A549 (cell line): ENCODE results near the gene HOXB9. TPM values are rescaled to one million over a fixed set of nuclear protein-coding genes. Genes with fewer than 3 reads are reported as not detected.

Experiments
- ATAC-seq, 2 experiments: fragments of 200-7000 bp in 1 of 2; fragments of >200 bp in 1 of 2; cut with Nextera tagmentation in 1 of 2; cut with Tn5 transposase in 1 of 2; 3 replicates each; pipeline versions ENCODE4 v1.8.0 to v1.9.1; 2018 to 2020; ENCODE audit warnings: mild to moderate bottlenecking in 1 of 2, moderate library complexity in 1 of 2
- CTCF ChIA-PET: fragments of 300-600 bp; sonication (Branson Sonifier 250); formaldehyde crosslinking; extraction: SDS; loops from one replicate; lab custom pipeline; 2021; ENCODE audit warnings: antibody characterized with exemption, inconsistent platforms; lab: Yijun Ruan, JAX
- POLR2A ChIA-PET: fragments of 350-600 bp; formaldehyde crosslinking; extraction: SDS; loops from one replicate; lab custom pipeline; 2021; ENCODE audit warnings: antibody characterized with exemption, inconsistent platforms; lab: Yijun Ruan, JAX
- DNase-seq, 2 experiments: peaks; one replicate each; pipeline versions ENCODE4 v3.0.0 to v3.0.0-alpha.2; 2011 to 2016; ENCODE audit warnings: low read depth in 1 of 2, low spot score in 1 of 2
- FAIRE-seq: peaks from 2 replicates; lab custom pipeline; 2011; peaks lifted over from hg19 to GRCh38; lab: Jason Lieb, UNC
- H3K27ac ChIP-seq, 2 experiments: fragments of >200 bp; sonication (Bioruptor Twin); formaldehyde crosslinking; 3 replicates each; pipeline ENCODE4 v1.5.1; 2016 to 2017
- H3K4me1 ChIP-seq: fragments of >200 bp; sonication (Bioruptor Twin); formaldehyde crosslinking; 3 replicates; pipeline ENCODE4 v1.6.1; 2016
- H3K4me2 ChIP-seq: fragments of >200 bp; sonication (Bioruptor Twin); formaldehyde crosslinking; 3 replicates; pipeline ENCODE4 v1.6.1; 2016
- H3K4me3 ChIP-seq: fragments of >200 bp; sonication (Bioruptor Twin); formaldehyde crosslinking; 3 replicates; pipeline ENCODE4 v1.5.1; 2016
- H3K9me3 ChIP-seq: fragments of >200 bp; sonication (Bioruptor Twin); formaldehyde crosslinking; 3 replicates; pipeline ENCODE4 v1.6.1; 2016
- CBX2 ChIP-seq: fragments of 200-600 bp; sonication (generic); IDR thresholded peaks from 2 replicates; pipeline ENCODE4 v1.6.1; 2016; ENCODE audit warnings: low read depth, mild to moderate bottlenecking, borderline replicate concordance
- CHD4 ChIP-seq: fragments of 200-600 bp; sonication (generic); IDR thresholded peaks from 2 replicates; pipeline ENCODE4 v1.6.1; 2016; ENCODE audit warnings: antibody characterized with exemption, mild to moderate bottlenecking, borderline replicate concordance
- EP300 ChIP-seq, 2 experiments: fragments of >200 bp; sonication (Bioruptor Twin); formaldehyde crosslinking; IDR thresholded peaks; 2 replicates in 1 of 2; 3 replicates in 1 of 2; pipeline ENCODE4 v1.6.1; 2016 to 2017
- ESRRA ChIP-seq: fragments of 150-350 bp; IDR thresholded peaks from 2 replicates; pipeline ENCODE4 v1.6.1; 2014; ENCODE audit warnings: mild to moderate bottlenecking, low read length, borderline replicate concordance
- HEYL ChIP-seq: fragments of 250-450 bp; sonication (Bioruptor Pico); IDR thresholded peaks from 2 replicates; pipeline ENCODE4 v1.8.0; 2021; ENCODE audit warnings: mild to moderate bottlenecking, moderate library complexity
- HOXA7 ChIP-seq: fragments of 250-450 bp; sonication (Bioruptor Pico); IDR thresholded peaks from 2 replicates; pipeline ENCODE4 v1.5.0; 2020; ENCODE audit warnings: mild to moderate bottlenecking, moderate library complexity
- HOXB5 ChIP-seq: fragments of 250-450 bp; sonication (Bioruptor Pico); IDR thresholded peaks from 2 replicates; pipeline ENCODE4 v1.5.0; 2020; ENCODE audit warnings: mild to moderate bottlenecking, moderate library complexity
- JUNB ChIP-seq: fragments of >200 bp; sonication (Bioruptor Twin); formaldehyde crosslinking; IDR thresholded peaks from 2 replicates; pipeline ENCODE4 v1.6.1; 2016
- MAZ ChIP-seq: fragments of 150-350 bp; IDR thresholded peaks from 2 replicates; pipeline ENCODE4 v1.6.1; 2014; ENCODE audit warnings: antibody characterized with exemption, low read depth, low read length, borderline replicate concordance
- NR3C1 ChIP-seq: fragments of >200 bp; sonication (Bioruptor Twin); formaldehyde crosslinking; IDR thresholded peaks from 3 replicates; pipeline ENCODE4 v1.6.1; 2017
- POLR2A ChIP-seq: IDR thresholded peaks from 2 replicates; pipeline ENCODE4 v1.6.1; 2012; ENCODE audit warnings: mild to moderate bottlenecking, low read length
- RAD21 ChIP-seq, 2 experiments: fragments of >200 bp in 1 of 2; sonication (Bioruptor Twin) in 1 of 2; formaldehyde crosslinking in 1 of 2; IDR thresholded peaks in 1 of 2; conservative IDR thresholded peaks in 1 of 2; 2 replicates in 1 of 2; 3 replicates in 1 of 2; pipeline ENCODE4 v1.6.1; 2012 to 2018; ENCODE audit warnings: inconsistent platforms in 1 of 2
- SREBF2 ChIP-seq: fragments of 450-650 bp; IDR thresholded peaks from 2 replicates; pipeline ENCODE4 v1.6.1; 2014; ENCODE audit warnings: mild to moderate bottlenecking, moderate library complexity
- TFCP2L1 ChIP-seq: fragments of 250-450 bp; sonication (Bioruptor Pico); IDR thresholded peaks from 2 replicates; pipeline ENCODE4 v1.5.0; 2021; ENCODE audit warnings: mild to moderate bottlenecking
- TP53 ChIP-seq: fragments of 250-450 bp; sonication (Bioruptor Pico); IDR thresholded peaks from 2 replicates; pipeline ENCODE4 v1.5.0; 2021; ENCODE audit warnings: mild to moderate bottlenecking, moderate library complexity
- ZNF302 ChIP-seq: fragments of 250-450 bp; sonication (Bioruptor Pico); IDR thresholded peaks from 2 replicates; pipeline ENCODE4 v1.9.0; 2021; ENCODE audit warnings: inconsistent platforms, mild to moderate bottlenecking, moderate library complexity
- ZSCAN20 ChIP-seq: fragments of 250-450 bp; sonication (Bioruptor Pico); IDR thresholded peaks from 2 replicates; pipeline ENCODE4 v1.8.0; 2022; ENCODE audit warnings: mild to moderate bottlenecking, moderate library complexity
- WGBS: methylation state at CpG from one replicate; pipeline ENCODE4 v1.1.6; 2017; ENCODE audit errors: missing lambda C conversion rate; 5-methylcytosine and 5-hydroxymethylcytosine counted together
- polyA plus RNA-seq, 4 experiments: library from polyadenylated mRNA; depleted of rRNA in 3 of 4; stranded (reverse); fragments of >200 nt; fragmentation: RNase III in 1 of 4; extraction: RNeasy Plus Mini Kit Qiagen cat#74134 plus additional on column Dnase treatment in 1 of 4; gene quantifications; 2 replicates in 3 of 4; 3 replicates in 1 of 4; pipeline ENCODE4 v1.2.3, GENCODE V29; 2011 to 2017
- TF ChIP-seq, protein P1 (sequence below): IDR thresholded peaks from 2 replicates; pipeline ENCODE4 v1.6.1; 2012
- TF ChIP-seq, protein P2 (sequence below): fragments of 200-600 bp; sonication (generic); IDR thresholded peaks from 2 replicates; pipeline ENCODE4 v1.6.1; 2016; ENCODE audit warnings: antibody characterized with exemption, mild to moderate bottlenecking, moderate library complexity
- TF ChIP-seq, protein P3 (sequence below): fragments of >200 bp; sonication (Bioruptor Twin); formaldehyde crosslinking; IDR thresholded peaks from 3 replicates; pipeline ENCODE4 v1.5.1; 2016
- TF ChIP-seq, protein P4 (sequence below): fragments of >200 bp; sonication (Bioruptor Twin); formaldehyde crosslinking; IDR thresholded peaks from 2 replicates; pipeline ENCODE4 v1.6.1; 2016

The HOXB9 gene
- polyA plus RNA-seq, 2 of the 4 experiments (the other 2 are of a cell fraction) = 5.6 to 24.6 TPM

DNA sequence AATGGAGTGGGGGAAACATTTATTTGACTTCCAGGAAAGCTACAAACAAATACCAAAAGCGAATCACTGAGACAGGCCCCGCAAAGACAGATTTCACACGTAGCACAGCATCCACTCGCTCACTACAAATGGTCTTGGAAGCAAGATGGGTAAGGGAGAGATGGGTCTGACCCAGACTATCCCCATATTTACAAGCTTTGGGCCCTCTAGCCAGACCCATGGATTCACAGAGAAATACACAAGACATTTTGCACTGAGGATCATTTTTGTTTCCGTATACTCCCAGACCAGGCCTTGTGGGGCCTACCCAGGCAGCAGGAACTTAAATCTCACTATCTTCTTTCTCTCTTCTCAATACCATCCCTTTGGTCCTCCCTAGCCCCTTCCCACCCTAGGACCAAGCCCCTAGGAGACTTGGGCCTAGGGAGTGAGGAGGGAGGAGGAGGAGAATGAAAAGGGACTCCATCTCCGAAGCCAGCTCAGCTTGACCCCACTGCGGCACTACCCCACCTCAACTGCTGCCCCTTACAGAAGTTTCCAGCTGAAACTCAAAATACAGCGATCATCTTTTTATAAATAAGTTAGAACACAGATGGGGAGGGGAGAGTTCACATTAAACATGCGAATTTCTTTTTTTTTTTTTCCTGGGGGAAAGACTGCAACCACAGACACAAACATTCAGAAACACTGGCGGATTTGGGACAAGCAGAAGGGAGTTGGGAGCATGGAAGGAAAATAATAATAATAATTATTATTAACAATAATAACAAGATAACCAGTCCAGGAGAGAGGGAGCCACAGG lies 34.7 kb downstream of the HOXB9 start:
- POLR2A ChIA-PET = no interaction called here
- Histone ChIP-seq H3K4me3 (no peak overlapping the region), H3K4me2 (no peak overlapping the region), H3K9me3 (no peaks in the 10 kb centered on the region), H3K27ac (no peak overlapping the region), H3K4me1 (peaks cover 16% of the 10 kb centered on the region)
- TF ChIP-seq, protein P1, sequence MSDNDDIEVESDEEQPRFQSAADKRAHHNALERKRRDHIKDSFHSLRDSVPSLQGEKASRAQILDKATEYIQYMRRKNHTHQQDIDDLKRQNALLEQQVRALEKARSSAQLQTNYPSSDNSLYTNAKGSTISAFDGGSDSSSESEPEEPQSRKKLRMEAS = no peak
- TF ChIP-seq HOXB5 = peak; percentile 43; the same call in 1 of the 2 replicates
- FAIRE-seq (no peak), ATAC-seq (no peak), DNase-seq (no peak)
- CTCF ChIA-PET = interaction anchor here (0.7 to 5.9 kb wide), 14 partner anchors 24 to 749 kb away, joined by 3 to 64 read pairs (median 4); no protein-coding TSS in a partner anchor
- 96% methylated on average over 10 of the region's 10 CpGs for WGBS

DNA sequence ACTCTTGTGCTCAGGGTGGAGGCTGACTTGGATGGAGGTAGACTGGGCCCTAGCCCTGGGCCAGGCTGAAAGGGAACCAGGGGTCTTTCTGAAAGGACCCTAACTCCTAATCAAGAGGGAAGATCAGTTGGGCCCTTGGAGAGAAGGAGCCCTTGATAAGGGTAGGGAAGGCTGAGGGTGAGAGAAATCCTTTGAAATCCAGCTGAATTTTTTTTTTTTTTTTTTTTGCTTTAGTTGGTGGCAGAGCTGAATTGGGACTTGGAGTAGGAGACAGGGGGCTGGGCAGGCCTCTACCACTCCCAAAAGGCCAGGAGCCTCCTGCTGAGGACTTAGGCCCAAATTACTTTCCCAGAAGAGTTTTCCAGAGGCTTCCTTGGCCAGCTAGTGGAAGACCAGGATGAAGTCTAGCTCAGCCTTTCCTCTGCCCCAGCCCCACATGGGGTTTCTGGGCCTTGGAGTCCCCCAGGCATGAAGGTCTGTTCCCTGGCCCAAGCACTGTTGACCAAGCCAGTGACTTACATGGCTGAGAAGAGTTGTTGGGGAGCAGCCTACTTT lies 35.5 kb downstream of the HOXB9 start:
- no peak overlapping the region for H3K4me3 ChIP-seq
- H3K4me2 ChIP-seq = no peak overlapping the region
- POLR2A ChIA-PET = no interaction called here
- CTCF ChIA-PET = interaction anchor here (0.7 to 5.9 kb wide), 9 partner anchors 104 to 748 kb away, joined by 3 to 64 read pairs (median 4); no protein-coding TSS in a partner anchor
- H3K27ac ChIP-seq = no peak overlapping the region
- DNase-seq (no peak), FAIRE-seq (no peak), ATAC-seq (no peak)
- H3K9me3 ChIP-seq = no peaks in the 10 kb centered on the region
- H3K4me1 ChIP-seq = peaks cover 21% of the 10 kb centered on the region
- no peak for TF ChIP-seq HEYL (CRISPR knock-in tag)
- TF ChIP-seq JUNB = no peak
- TF ChIP-seq ESRRA = no peak
- TF ChIP-seq HOXA7 (CRISPR knock-in tag) = no peak
- TF ChIP-seq RAD21 (conservative IDR thresholded peaks at IDR 0.05 in 1 of 2, IDR thresholded peaks at IDR 0.05 in 1 of 2) = no peak
- TF ChIP-seq, protein P2, sequence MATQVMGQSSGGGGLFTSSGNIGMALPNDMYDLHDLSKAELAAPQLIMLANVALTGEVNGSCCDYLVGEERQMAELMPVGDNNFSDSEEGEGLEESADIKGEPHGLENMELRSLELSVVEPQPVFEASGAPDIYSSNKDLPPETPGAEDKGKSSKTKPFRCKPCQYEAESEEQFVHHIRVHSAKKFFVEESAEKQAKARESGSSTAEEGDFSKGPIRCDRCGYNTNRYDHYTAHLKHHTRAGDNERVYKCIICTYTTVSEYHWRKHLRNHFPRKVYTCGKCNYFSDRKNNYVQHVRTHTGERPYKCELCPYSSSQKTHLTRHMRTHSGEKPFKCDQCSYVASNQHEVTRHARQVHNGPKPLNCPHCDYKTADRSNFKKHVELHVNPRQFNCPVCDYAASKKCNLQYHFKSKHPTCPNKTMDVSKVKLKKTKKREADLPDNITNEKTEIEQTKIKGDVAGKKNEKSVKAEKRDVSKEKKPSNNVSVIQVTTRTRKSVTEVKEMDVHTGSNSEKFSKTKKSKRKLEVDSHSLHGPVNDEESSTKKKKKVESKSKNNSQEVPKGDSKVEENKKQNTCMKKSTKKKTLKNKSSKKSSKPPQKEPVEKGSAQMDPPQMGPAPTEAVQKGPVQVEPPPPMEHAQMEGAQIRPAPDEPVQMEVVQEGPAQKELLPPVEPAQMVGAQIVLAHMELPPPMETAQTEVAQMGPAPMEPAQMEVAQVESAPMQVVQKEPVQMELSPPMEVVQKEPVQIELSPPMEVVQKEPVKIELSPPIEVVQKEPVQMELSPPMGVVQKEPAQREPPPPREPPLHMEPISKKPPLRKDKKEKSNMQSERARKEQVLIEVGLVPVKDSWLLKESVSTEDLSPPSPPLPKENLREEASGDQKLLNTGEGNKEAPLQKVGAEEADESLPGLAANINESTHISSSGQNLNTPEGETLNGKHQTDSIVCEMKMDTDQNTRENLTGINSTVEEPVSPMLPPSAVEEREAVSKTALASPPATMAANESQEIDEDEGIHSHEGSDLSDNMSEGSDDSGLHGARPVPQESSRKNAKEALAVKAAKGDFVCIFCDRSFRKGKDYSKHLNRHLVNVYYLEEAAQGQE = no peak
- no peak for TF ChIP-seq EP300 (IDR thresholded peaks at IDR 0.05)

DNA sequence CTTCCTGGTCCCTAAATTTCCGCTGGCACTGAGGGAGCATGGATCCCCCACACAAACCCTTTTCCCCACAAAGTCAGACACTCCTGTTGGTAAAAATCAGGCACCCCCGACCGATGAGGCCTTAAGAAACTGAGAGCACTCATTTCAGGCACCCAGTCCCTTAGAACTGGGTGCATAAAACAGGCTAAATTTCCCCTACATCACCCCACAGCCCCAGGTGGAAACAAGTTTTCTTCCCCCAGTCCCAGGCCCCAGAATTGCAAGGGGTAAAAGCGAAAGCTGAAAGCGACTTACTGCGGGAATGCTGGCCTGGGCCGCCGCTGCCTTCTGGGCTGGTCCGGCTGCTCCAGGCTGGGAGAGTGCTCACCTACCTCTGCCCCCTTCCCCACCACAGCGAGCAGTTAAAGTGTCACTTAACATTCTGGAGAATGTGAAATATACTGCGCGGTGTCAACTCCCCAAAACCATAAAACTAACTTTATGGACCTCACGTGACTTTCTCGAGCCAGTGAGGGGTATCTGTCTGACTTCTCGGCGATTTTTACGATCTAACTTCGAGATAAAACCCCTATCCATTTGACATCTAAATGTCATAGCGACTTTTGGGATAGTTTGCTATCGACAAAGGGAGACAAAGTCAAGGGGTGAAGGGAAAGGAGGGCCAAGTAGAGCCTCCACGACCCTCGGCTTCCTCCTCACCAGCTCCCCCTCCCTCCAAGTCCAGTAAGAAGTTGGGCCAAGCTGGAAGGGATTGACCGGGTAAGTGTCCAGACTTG lies 36.1 kb downstream of the HOXB9 start, which contains the start of gene HOXB3:
Gene HOXB3 (minus strand): TSS at position 411 of the 776 bp plus-strand sequence. CDS start 37,767 bp downstream, outside the sequence.
- TF ChIP-seq MAZ = no peak
- TF ChIP-seq TP53 = no peak
- no peak for TF ChIP-seq NR3C1
- no peak for TF ChIP-seq CBX2
- no peak for TF ChIP-seq TFCP2L1
- TF ChIP-seq ESRRA = no peak
- TF ChIP-seq, protein P3, sequence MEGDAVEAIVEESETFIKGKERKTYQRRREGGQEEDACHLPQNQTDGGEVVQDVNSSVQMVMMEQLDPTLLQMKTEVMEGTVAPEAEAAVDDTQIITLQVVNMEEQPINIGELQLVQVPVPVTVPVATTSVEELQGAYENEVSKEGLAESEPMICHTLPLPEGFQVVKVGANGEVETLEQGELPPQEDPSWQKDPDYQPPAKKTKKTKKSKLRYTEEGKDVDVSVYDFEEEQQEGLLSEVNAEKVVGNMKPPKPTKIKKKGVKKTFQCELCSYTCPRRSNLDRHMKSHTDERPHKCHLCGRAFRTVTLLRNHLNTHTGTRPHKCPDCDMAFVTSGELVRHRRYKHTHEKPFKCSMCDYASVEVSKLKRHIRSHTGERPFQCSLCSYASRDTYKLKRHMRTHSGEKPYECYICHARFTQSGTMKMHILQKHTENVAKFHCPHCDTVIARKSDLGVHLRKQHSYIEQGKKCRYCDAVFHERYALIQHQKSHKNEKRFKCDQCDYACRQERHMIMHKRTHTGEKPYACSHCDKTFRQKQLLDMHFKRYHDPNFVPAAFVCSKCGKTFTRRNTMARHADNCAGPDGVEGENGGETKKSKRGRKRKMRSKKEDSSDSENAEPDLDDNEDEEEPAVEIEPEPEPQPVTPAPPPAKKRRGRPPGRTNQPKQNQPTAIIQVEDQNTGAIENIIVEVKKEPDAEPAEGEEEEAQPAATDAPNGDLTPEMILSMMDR = no peak
- no peak for TF ChIP-seq ZNF302 (CRISPR knock-in tag)
- no peak for TF ChIP-seq ZSCAN20
- no peak for TF ChIP-seq HOXB5
- no peak for TF ChIP-seq POLR2A
- TF ChIP-seq, protein P4, sequence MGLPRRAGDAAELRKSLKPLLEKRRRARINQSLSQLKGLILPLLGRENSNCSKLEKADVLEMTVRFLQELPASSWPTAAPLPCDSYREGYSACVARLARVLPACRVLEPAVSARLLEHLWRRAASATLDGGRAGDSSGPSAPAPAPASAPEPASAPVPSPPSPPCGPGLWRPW = no peak
- TF ChIP-seq CHD4 = no peak
- no peak for TF ChIP-seq SREBF2
- no peak within 1 kb of the TSS for H3K4me3 ChIP-seq
- no peak within 1 kb of the TSS for H3K4me2 ChIP-seq
- WGBS = 89% methylated on average over 23 of the region's 23 CpGs
- no peak within 1 kb of the TSS for H3K27ac ChIP-seq
- ATAC-seq = no peak
- CTCF ChIA-PET = interaction anchor here (0.7 to 5.9 kb wide), 10 partner anchors 103 to 375 kb away, joined by 3 to 64 read pairs (median 6); no protein-coding TSS in a partner anchor
- DNase-seq = no peak
- FAIRE-seq = no peak
- no peaks in the 10 kb centered on the region for H3K9me3 ChIP-seq
- POLR2A ChIA-PET = no interaction called here
- H3K4me1 ChIP-seq = peaks cover 21% of the 10 kb centered on the region
